Right lobe of liver (tissue), 4 donors: Measurements from ENCODE around the gene MIOX.

Experiments used
- POLR2A ChIP-seq: fragments of 450-650 bp; IDR thresholded peaks from one replicate; pipeline ENCODE4 v1.6.1; 2017; ENCODE audit warnings: antibody characterized with exemption, mild to moderate bottlenecking
- TF ChIP-seq, protein P1 (sequence below), 4 donors: fragments of 200-600 bp in 3 of 4; fragments of 450-650 bp in 1 of 4; IDR thresholded peaks; one replicate each; pipeline versions ENCODE4 v1.5.1 to v1.8.0; 2016 to 2022; ENCODE audit warnings: antibody characterized with exemption in 4 of 4, mild to moderate bottlenecking in 2 of 4
- donor health status: DM: no; HTN: no; CAD: no.
- donor health status: DM: no; HTN: no; CAD: no.
- donor health status: DM: no; HTN: yes; CAD: no.

DNA sequence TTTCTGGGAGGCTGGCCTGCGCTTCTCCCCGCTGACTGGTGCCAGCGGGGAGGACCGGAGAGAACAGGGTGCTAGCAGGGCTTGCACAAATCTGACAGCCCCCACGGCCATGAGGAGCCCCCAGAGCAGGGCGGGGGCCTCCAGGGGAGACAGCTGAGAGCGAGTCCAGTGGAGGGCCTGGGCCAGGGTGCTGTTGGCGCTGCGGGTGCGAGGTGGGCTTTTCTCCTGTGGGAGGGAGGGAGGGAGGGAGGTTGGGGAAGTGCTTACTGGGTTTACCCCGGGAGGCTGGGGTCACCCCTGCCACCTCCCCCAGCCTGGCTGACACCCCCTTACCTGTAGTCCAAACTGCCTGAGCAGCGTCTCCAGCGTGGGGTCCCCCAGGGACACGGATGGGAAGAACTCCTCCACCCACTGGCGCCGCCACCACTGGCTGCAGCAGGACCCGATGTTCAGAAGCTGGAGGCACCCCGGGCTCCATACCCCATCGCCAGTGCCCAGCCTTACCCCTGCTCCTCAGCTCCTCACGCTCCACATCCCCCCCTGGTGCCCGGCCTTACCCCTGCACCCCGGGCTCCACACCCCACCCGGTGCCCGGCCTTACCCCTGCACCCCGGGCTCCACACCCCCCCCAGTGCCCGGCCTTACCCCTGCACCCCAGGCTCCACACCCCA lies 17.0 kb downstream of the MIOX start:
- TF ChIP-seq, protein P1, sequence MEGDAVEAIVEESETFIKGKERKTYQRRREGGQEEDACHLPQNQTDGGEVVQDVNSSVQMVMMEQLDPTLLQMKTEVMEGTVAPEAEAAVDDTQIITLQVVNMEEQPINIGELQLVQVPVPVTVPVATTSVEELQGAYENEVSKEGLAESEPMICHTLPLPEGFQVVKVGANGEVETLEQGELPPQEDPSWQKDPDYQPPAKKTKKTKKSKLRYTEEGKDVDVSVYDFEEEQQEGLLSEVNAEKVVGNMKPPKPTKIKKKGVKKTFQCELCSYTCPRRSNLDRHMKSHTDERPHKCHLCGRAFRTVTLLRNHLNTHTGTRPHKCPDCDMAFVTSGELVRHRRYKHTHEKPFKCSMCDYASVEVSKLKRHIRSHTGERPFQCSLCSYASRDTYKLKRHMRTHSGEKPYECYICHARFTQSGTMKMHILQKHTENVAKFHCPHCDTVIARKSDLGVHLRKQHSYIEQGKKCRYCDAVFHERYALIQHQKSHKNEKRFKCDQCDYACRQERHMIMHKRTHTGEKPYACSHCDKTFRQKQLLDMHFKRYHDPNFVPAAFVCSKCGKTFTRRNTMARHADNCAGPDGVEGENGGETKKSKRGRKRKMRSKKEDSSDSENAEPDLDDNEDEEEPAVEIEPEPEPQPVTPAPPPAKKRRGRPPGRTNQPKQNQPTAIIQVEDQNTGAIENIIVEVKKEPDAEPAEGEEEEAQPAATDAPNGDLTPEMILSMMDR (IDR thresholded peaks at IDR 0.05) = no peak
- TF ChIP-seq POLR2A = no peak
